Measurements from ENCODE around the gene SLC39A7. TPM values are rescaled to one million over a fixed set of nuclear protein-coding genes. Genes with fewer than 3 reads are reported as not detected.

Gene SLC39A7
- total and polyA plus RNA-seq, 2 of the 13 experiments (the other 11 are each of a cell fraction or from before 2014, with no cell fraction given): 142 to 229 TPM

- TF ChIP-seq ZFY (CRISPR knock-in tag; IDR thresholded peaks at IDR 0.05): peak; percentile 74
- TF ChIP-seq MAFF (IDR thresholded peaks at IDR 0.05; ENCODE audit: low read depth, low read length): no peak
- peak; percentile 18; the same call in 1 of the 2 replicates for TF ChIP-seq BHLHE40 (IDR thresholded peaks at IDR 0.05; ENCODE audit: low read length)
- TF ChIP-seq POLR2G (IDR thresholded peaks at IDR 0.05; ENCODE audit: low read depth, low read length): peak; percentile 94
- TF ChIP-seq ZFP36L2 (CRISPR knock-in tag; IDR thresholded peaks at IDR 0.05): no peak
- TF ChIP-seq HOXA7 (CRISPR knock-in tag; IDR thresholded peaks at IDR 0.05): no peak
- TF ChIP-seq THAP11 (CRISPR knock-in tag; IDR thresholded peaks at IDR 0.05): peak; percentile 68
- no peak for TF ChIP-seq ZNF260 (CRISPR knock-in tag; IDR thresholded peaks at IDR 0.05; ENCODE audit: borderline replicate concordance, low read depth)
- no peak for TF ChIP-seq HHEX (CRISPR knock-in tag; IDR thresholded peaks at IDR 0.05)
- peak; percentile 74 for TF ChIP-seq ZFX (CRISPR knock-in tag; IDR thresholded peaks at IDR 0.05; ENCODE audit: low read depth)
- no peak for TF ChIP-seq MIXL1 (CRISPR knock-in tag; IDR thresholded peaks at IDR 0.05)
- TF ChIP-seq HNRNPH1 (optimal IDR thresholded peaks at IDR 0.05; ENCODE audit: low read depth, low read length): peak; percentile 86
- TF ChIP-seq NONO (IDR thresholded peaks at IDR 0.05): no peak
- TF ChIP-seq NONO (CRISPR knock-in tag; conservative IDR thresholded peaks at IDR 0.05): peak; percentile 89; the same call in 1 of the 2 replicates
- TF ChIP-seq NFIC (IDR thresholded peaks at IDR 0.05; ENCODE audit: low read length): no peak
- TF ChIP-seq NFIB (CRISPR knock-in tag; IDR thresholded peaks at IDR 0.05; ENCODE audit: borderline replicate concordance): no peak
- no peak for TF ChIP-seq ZNF33A (CRISPR knock-in tag; IDR thresholded peaks at IDR 0.05; ENCODE audit: borderline replicate concordance)
- TF ChIP-seq, protein P1, sequence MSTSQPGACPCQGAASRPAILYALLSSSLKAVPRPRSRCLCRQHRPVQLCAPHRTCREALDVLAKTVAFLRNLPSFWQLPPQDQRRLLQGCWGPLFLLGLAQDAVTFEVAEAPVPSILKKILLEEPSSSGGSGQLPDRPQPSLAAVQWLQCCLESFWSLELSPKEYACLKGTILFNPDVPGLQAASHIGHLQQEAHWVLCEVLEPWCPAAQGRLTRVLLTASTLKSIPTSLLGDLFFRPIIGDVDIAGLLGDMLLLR (CRISPR knock-in tag; IDR thresholded peaks at IDR 0.05): no peak; the same call in 1 of the 2 replicates
- TF ChIP-seq MIER3 (CRISPR knock-in tag; IDR thresholded peaks at IDR 0.05; ENCODE audit: borderline replicate concordance): no peak; the same call in 1 of the 2 replicates
- TF ChIP-seq PHF20 (CRISPR knock-in tag; IDR thresholded peaks at IDR 0.05): 0 out of 2 replicates have a peak, but pooled peaks have one; percentile 56
- TF ChIP-seq, protein P2, sequence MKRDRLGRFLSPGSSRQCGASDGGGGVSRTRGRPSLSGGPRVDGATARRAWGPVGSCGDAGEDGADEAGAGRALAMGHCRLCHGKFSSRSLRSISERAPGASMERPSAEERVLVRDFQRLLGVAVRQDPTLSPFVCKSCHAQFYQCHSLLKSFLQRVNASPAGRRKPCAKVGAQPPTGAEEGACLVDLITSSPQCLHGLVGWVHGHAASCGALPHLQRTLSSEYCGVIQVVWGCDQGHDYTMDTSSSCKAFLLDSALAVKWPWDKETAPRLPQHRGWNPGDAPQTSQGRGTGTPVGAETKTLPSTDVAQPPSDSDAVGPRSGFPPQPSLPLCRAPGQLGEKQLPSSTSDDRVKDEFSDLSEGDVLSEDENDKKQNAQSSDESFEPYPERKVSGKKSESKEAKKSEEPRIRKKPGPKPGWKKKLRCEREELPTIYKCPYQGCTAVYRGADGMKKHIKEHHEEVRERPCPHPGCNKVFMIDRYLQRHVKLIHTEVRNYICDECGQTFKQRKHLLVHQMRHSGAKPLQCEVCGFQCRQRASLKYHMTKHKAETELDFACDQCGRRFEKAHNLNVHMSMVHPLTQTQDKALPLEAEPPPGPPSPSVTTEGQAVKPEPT (CRISPR knock-in tag; IDR thresholded peaks at IDR 0.05; ENCODE audit: low read depth): peak; percentile 28; the same call in 1 of the 2 replicates
- no peak; the same call in 1 of the 2 replicates for TF ChIP-seq ZNF34 (CRISPR knock-in tag; IDR thresholded peaks at IDR 0.05; ENCODE audit: borderline replicate concordance)
- TF ChIP-seq NFKBIZ (CRISPR knock-in tag; IDR thresholded peaks at IDR 0.05): no peak; the same call in 1 of the 2 replicates
- TF ChIP-seq, protein P3, sequence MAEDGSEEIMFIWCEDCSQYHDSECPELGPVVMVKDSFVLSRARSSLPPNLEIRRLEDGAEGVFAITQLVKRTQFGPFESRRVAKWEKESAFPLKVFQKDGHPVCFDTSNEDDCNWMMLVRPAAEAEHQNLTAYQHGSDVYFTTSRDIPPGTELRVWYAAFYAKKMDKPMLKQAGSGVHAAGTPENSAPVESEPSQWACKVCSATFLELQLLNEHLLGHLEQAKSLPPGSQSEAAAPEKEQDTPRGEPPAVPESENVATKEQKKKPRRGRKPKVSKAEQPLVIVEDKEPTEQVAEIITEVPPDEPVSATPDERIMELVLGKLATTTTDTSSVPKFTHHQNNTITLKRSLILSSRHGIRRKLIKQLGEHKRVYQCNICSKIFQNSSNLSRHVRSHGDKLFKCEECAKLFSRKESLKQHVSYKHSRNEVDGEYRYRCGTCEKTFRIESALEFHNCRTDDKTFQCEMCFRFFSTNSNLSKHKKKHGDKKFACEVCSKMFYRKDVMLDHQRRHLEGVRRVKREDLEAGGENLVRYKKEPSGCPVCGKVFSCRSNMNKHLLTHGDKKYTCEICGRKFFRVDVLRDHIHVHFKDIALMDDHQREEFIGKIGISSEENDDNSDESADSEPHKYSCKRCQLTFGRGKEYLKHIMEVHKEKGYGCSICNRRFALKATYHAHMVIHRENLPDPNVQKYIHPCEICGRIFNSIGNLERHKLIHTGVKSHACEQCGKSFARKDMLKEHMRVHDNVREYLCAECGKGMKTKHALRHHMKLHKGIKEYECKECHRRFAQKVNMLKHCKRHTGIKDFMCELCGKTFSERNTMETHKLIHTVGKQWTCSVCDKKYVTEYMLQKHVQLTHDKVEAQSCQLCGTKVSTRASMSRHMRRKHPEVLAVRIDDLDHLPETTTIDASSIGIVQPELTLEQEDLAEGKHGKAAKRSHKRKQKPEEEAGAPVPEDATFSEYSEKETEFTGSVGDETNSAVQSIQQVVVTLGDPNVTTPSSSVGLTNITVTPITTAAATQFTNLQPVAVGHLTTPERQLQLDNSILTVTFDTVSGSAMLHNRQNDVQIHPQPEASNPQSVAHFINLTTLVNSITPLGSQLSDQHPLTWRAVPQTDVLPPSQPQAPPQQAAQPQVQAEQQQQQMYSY (CRISPR knock-in tag; IDR thresholded peaks at IDR 0.05): peak; percentile 90
- TF ChIP-seq MYC (CRISPR knock-in tag; IDR thresholded peaks at IDR 0.05; ENCODE audit: borderline replicate concordance): peak; percentile 70; the same call in 1 of the 2 replicates
- TF ChIP-seq AGO2 (optimal IDR thresholded peaks at IDR 0.05; ENCODE audit: low read depth, low read length): peak; percentile 100
These were observed 3.9 kb downstream of the SLC39A7 start, which contains the start of gene HSD17B8 (continued) for GRCh38 chr6:33204415-33205190.
